ENCODE measurements around the gene PAGE2B.
"Not testable (repeated sequence)": the region's sequence is repeated elsewhere in the genome, so short reads cannot be mapped to it uniquely, and the experiment has no call there.

The PAGE2B gene

GRCh38 chrX:55057675-55058249 lies 17.1 kb upstream of the PAGE2B start:
- peak; percentile 65 for TF ChIP-seq CTCF (IDR thresholded peaks at IDR 0.05; ENCODE audit: low read depth, low read length)

GRCh38 chrX:55067180-55067579 lies 7.7 kb upstream of the PAGE2B start:
- H3K4me3 ChIP-seq (replicated peaks in 1 of 2; ENCODE audit: low read depth in 2 of 2, low read length in 2 of 2); DNase-seq (ENCODE audit: low read depth in 2 of 2): not testable (repeated sequence)

More at GRCh38 chrX:55057675-55058249, 17.1 kb upstream of the PAGE2B start:
- peak; percentile 49 for DNase-seq (ENCODE audit: low read depth in 2 of 2)
- H3K4me3 ChIP-seq (replicated peaks in 1 of 2; ENCODE audit: low read depth in 2 of 2, low read length in 2 of 2): no peak overlapping the region

GRCh38 chrX:55072286-55072685 lies 2.5 kb upstream of the PAGE2B start:
- H3K4me3 ChIP-seq (replicated peaks in 1 of 2; ENCODE audit: low read depth in 2 of 2, low read length in 2 of 2): no peak overlapping the region
- no peak for DNase-seq (ENCODE audit: low read depth in 2 of 2)
- no peak for TF ChIP-seq CTCF (IDR thresholded peaks at IDR 0.05; ENCODE audit: low read depth, low read length)

GRCh38 chrX:55088795-55089489 lies 14.1 kb downstream of the PAGE2B start, which contains the start of gene PAGE2:
Gene PAGE2 (plus strand): TSS chrX:55089018. CDS start chrX:55090021, 1,003 bp downstream.
- TF ChIP-seq CTCF (IDR thresholded peaks at IDR 0.05; ENCODE audit: low read depth, low read length): no peak
- H3K4me3 ChIP-seq (replicated peaks in 1 of 2; ENCODE audit: low read depth in 2 of 2, low read length in 2 of 2): no peak within 1 kb of the TSS
- no peak for DNase-seq (ENCODE audit: low read depth in 2 of 2)

GRCh38 chrX:55098691-55099090 lies 23.9 kb downstream of the PAGE2B start:
- no peak for TF ChIP-seq CTCF (IDR thresholded peaks at IDR 0.05; ENCODE audit: low read depth, low read length)
- no peak for DNase-seq (ENCODE audit: low read depth in 2 of 2)
- H3K4me3 ChIP-seq (replicated peaks in 1 of 2; ENCODE audit: low read depth in 2 of 2, low read length in 2 of 2): no peak overlapping the region

GRCh38 chrX:55099162-55099561 lies 24.3 kb downstream of the PAGE2B start:
- no peak for TF ChIP-seq CTCF (IDR thresholded peaks at IDR 0.05; ENCODE audit: low read depth, low read length)
- no peak overlapping the region for H3K4me3 ChIP-seq (replicated peaks in 1 of 2; ENCODE audit: low read depth in 2 of 2, low read length in 2 of 2)
- DNase-seq (ENCODE audit: low read depth in 2 of 2): no peak

- no peak for TF ChIP-seq CTCF (IDR thresholded peaks at IDR 0.05; ENCODE audit: low read depth, low read length)
- H3K4me3 ChIP-seq (replicated peaks in 1 of 2; ENCODE audit: low read depth in 2 of 2, low read length in 2 of 2): no peak overlapping the region
- no peak for DNase-seq (ENCODE audit: low read depth in 2 of 2)
Measured at GRCh38 chrX:55102754-55103153, 27.9 kb downstream of the PAGE2B start.
